ENCODE results near the gene FAM168A. TPM values are rescaled to one million over a fixed set of nuclear protein-coding genes. Genes with fewer than 3 reads are reported as not detected.

The FAM168A gene
- total RNA-seq, 4 donors from 2014 or later: 17.9 to 33.2 (median 24.7) TPM

DNA sequence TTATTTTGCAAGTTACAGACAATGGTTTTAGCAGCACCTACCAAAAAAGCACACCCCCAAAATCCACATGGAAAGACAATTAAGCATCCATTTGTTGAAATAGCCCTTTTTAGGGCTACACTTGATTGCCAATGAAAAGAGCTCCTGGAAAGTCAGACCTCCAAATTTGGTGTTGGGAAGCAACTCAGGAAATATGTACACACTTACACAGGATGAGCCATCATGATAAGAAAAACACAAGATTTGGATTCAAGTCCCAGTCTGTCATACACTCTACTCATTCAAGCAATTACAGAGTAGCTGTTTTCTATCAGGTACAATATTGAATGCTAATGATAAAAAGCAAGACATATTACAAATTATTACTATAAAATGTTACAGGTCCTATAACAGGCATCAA, 31.5 kb downstream of the FAM168A start:
- TF ChIP-seq CTCF (IDR thresholded peaks at IDR 0.05; ENCODE audit: low read depth): no peak

GRCh38 chr11:73565804-73566203, 32.1 kb downstream of the FAM168A start:
- TF ChIP-seq CTCF (IDR thresholded peaks at IDR 0.05; ENCODE audit: low read depth): no peak

- TF ChIP-seq CTCF (IDR thresholded peaks at IDR 0.05; ENCODE audit: low read depth): no peak
Observed at GRCh38 chr11:73564903-73565302, 33.0 kb downstream of the FAM168A start.

DNA sequence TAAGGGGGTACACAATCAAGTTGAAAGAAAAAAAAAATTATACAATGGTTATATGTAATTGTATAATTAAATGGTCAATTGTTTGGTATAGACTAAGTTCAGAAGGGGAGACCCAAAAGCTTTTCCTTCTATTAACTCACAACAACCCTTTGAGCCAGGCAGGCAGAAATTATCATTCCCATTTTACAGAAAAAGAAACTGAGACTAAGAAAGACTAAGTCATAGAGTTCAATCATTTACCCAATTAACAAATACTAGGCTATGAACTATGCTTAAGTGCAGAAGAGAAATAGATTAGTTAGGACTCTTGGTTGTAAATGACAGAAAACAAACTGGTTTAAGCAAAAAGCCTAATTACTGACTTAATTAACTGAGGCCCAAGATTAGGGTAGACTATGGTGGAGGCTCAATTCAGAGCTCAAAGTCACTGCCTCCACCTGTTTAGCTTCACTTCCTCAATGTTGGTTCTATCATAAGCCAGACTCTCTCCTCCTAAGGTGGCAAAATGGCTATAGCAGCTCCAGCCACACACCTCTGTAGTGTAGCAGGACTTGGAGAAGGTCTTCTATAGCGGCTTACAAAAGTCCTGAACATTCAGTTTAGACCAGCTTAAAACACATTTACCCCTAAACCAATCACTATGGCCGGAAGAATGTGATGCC, 34.2 kb downstream of the FAM168A start:
- no peak for TF ChIP-seq CTCF (IDR thresholded peaks at IDR 0.05; ENCODE audit: low read depth)

- no peak for TF ChIP-seq CTCF (IDR thresholded peaks at IDR 0.05; ENCODE audit: low read depth)
Observed at GRCh38 chr11:73559743-73560142, 38.2 kb downstream of the FAM168A start.

DNA sequence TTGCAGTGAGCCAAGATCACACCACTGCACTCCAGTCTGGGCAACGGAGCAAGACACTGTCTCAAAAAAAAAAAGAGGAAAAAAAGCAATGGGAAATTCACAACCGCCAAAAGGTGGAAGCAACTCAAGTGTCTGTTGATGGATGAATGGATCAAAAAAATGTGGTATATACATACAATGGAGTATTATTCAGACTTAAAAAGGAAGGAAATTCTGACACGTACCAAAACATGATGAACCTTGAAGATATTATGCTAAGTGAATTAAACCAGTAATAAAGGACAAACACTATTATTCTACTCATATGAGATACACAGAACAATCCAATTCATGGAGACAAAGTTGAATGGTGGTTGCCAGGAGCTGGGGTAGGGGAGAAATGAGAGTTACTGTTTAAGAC, 40.9 kb downstream of the FAM168A start:
- TF ChIP-seq CTCF (IDR thresholded peaks at IDR 0.05; ENCODE audit: low read depth): no peak

- no peak for TF ChIP-seq CTCF (IDR thresholded peaks at IDR 0.05; ENCODE audit: low read depth)
Observed at GRCh38 chr11:73555615-73556014, 42.3 kb downstream of the FAM168A start.
